HG03457 (cell line): ENCODE results near the gene MIS12.

Experiments
- ATAC-seq: cut with Tn5 transposase; IDR thresholded peaks from one replicate; pipeline ENCODE4 v1.9.1; 2021; ENCODE audit warnings: moderate number of reproducible peaks; ENCODE audit not compliant: unreplicated experiment

MIS12 gene

GRCh38 chr17:5532581-5532980 is 46.2 kb downstream of the MIS12 start:
- no peak for ATAC-seq

DNA sequence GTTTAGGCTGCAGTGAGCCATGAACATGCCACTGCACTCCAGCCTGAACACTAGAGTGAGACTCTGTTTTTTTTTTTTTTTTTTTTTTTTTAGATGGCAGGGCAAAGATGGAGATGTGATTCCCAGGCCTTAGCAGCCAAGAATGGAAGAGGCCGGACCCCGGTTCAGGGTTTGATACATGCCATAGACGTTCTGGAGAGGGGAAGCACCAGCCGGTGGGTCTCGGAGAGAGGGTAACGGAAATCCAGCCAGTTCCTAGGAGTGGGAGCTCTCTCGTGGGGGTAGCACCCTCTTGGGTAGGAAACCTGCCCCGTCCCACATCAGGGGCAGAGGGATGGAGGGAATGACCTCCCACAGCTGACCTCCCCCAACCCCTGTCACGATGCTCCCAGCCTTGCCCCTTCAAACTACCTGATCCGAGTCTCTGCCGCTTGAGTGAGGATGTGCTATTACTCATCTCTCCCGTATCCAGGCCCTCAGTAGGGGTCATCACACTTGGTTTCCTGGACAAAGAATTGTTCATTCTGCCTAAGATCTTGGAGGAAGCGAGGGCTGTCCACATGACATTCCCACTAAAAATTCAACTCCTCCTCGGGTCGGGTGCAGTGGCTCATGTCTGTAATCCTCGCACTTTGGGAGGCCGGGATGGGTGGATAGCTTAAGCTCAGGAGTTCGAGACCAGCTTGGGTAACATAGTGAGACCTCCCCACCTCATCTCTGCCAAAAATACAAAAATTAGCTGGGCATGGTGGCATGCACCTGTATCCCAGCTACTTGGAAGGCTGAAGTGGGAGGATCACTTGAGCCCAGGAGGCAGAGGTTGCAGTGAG is 47.3 kb downstream of the MIS12 start:
- ATAC-seq, result no peak

- no peak for ATAC-seq
These were observed 49.1 kb downstream of the MIS12 start for GRCh38 chr17:5535436-5535835.

DNA sequence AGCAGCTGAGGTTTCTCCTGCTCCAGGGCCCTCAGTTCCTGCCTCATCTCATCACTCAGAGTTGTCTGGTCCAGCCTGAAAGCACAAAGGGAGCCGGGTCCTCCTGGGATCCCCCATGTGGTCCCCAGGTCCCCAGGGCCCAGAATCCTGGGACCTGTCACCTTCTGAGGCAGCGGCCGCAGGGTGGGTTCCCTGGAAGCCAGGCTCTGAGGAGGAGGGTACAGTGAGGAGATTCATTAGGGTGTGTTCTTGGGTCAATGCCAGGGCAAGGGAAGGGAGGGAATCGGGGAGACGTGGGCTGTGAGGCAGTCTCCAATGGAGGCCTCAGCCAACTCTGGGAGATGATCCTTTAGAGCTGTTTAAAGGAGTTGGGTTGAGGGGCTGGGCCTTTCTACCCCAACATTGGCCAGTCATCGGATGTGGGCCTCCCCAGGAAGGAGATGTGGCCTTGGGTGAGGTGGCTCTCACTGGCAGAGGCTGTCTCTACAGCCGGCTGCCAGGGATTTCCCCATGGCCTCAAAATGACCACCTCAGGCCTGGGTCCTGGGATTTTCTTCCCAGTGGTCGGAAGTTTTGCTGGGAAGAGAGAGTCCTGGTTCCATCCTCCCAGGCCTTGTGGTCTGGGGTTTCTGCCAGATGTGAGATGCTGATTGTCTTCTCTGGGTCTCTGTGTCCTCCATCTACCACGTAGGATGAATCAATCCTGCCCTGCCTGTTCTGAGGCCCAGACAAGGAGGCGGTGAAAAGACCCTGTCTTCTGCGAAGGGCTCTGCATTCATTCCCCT is 50.7 kb downstream of the MIS12 start:
- ATAC-seq, result no peak

DNA sequence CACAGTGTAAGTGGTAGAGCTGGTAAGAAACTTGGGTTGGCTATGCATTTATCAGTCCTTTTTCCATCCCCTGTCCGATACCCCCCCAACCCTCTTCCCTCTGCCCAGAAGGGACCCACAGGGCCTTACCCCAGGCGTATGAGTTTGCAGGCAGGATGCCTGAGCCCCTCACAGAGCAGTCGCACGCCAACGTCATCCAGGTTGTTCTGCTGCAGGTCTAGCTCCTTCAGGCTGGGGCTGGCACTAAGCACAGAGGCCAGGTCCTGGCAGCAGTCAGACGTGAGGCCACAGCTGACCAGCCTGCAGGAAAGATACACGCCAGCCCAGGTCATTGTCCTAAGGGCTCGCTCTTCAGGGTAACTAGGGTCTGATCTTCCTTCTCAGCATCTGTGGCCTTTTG is 52.9 kb downstream of the MIS12 start:
- ATAC-seq, result no peak

- no peak for ATAC-seq
These were observed 54.0 kb downstream of the MIS12 start for GRCh38 chr17:5540321-5540720.
